Middle frontal gyrus (tissue), 1 donor: ENCODE results near the gene C4orf50.
"Not testable (repeated sequence)": the region's sequence is repeated elsewhere in the genome, so short reads cannot be mapped to it uniquely, and the experiment has no call there.

Experiments
- DNase-seq: peaks from one replicate; pipeline ENCODE4 v3.0.0-alpha.2; 2015; ENCODE audit warnings: low spot score; ENCODE audit errors: extremely low spot score

Gene C4orf50

DNA sequence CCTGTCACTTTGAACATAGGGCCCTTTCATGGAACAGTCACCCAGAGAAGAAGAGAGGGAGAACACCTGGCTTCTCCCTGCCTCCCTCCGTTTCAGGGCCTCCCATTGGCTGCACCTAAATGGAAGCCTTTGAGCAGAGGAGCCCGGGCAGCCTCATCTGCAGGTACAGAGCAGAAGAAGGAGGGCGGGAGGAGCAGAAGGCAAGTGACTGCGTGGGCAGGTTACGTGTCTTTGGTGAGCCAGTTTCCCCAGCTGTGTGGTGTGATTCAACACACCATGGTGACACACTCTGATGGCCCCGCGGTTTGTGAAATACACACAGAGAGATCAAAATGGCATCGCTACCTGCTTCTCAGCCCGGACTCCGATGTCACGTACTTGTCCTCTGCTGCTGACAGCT, 431 bp downstream of the C4orf50 start:
- DNase-seq: no peak

DNA sequence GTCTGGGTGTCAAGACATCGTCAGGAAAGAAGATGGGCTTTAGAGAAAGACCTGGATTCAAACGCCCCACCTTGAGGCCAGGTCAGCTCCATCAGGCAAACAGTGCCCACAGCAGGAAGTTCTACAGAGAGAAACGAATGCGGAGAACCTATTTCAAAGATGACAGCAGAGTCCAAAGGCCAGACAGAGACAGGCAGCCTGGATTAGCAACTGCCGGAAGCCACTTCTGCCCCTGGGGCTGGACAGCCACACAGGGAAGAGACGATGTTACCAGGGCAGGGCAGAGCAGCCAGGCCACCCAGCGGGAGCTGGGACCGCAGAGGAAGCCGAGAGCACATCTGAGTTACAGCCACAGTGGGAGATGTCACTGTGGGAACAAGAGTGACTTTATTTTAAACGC, 1.2 kb downstream of the C4orf50 start:
- DNase-seq: no peak

DNA sequence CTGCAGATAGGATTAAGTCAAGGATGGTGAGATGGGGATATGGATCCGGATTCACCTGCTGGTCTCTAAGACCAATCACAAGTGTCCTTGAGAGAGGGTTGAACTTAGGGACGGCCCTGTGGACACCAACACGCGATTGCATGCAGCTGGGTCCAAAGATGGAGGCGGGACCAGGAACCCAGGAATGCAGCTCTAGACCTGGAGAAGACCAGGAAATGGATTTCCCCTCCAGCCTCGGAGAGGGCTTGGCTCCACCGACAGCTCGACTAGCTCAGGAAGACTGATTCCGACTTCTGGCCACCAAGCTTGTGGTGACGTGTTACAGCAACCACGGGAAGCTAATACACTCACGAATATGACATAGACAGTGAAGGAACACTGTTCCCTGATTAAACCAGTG, 4.7 kb downstream of the C4orf50 start:
- DNase-seq: no peak

DNA sequence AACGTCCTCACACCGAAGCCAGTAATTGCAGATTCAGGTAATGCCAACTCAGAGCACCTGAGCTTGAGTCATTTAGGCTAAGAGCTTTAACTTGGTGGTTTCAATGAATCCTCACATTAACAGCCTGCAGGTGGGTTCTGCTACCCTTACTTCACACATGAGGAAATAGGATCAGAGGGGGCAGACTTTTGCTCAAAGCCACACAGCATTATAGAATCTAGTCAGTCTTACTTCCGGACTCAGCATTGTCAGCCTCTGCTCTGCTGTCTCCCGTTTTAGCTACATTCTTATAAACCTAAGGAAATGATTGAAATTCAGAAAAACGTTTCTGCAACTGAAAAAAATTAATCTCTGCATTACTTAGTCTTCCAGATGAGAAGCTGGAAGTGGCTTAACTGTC, 6.0 kb downstream of the C4orf50 start:
- no peak for DNase-seq

DNA sequence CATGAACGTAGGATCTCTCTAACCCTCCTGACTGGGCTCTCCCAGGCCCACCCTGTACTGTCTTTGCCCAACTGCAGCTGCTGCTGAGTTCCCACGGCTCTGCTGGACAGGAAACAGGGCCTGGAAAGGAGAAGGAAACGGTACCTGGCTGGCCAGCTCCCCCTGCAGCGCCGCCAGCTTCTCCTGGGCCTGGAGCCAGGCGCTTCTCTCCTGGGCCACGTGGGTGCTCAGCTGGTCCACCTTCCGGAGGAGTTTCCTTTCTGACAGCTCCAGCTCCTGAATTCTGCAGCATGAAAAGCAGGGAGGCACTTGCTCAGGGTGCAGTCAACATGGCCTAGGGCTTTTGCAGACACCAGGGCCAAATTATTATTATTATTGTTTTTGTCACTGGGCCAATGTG, 6.5 kb downstream of the C4orf50 start:
- DNase-seq: no peak

DNA sequence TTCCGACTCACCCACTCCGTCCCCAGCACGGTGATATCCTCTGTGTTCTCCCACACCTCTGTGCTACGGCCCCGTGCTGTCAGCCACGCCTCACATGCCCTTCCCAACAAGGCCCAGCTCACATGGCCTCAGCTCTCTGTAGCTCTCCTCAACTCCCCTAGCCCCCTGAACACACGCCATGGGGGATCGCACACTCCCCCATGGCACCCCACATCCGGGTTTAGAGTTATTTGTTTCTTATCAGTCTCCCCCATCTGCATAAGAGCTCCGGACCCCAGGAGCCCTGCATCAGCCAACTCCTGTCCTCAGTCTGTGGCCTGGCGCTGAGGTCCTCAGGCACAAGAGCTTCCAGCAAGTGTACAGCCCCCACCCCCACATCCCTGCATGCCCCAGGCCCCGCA, 7.0 kb downstream of the C4orf50 start:
- DNase-seq: no peak

DNA sequence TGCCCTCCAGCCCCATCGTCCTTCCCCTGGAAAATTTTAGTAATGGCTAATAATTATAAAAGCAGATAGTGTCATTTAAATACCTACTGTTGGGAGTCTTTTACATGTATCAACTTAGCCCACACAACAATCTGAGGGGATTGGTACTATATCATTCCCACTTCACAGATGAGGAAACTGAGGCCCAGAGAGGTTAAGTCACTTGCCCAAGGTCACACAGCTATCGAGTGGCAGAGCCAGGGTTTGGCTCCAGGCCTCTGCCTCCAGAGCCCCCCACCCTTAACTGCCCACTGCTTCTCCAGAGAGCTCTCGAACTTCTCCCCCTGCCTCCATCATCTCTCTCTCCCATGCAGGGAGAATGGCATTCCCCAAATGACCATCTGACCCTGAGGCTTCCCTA, 7.4 kb downstream of the C4orf50 start:
- DNase-seq: no peak

DNA sequence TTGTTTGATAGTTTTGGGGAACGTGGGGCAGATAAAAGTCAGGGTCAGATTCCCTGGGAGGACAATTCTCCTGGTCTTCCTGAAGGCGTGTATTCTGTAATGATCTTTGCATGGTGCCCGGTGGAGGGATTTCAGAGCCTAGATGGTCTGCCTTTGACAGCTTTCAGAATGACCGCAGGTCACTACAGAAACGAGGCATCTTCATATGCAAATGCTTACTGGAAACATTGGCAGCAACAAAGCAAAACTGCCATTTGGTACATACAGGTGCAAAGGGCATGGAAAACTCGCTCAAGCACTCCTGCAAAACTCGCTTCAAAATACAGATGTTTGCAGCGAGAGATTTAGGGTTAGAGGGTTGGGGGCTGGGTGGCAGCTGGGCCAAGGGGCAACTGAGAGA, 8.8 kb downstream of the C4orf50 start:
- no peak for DNase-seq

DNA sequence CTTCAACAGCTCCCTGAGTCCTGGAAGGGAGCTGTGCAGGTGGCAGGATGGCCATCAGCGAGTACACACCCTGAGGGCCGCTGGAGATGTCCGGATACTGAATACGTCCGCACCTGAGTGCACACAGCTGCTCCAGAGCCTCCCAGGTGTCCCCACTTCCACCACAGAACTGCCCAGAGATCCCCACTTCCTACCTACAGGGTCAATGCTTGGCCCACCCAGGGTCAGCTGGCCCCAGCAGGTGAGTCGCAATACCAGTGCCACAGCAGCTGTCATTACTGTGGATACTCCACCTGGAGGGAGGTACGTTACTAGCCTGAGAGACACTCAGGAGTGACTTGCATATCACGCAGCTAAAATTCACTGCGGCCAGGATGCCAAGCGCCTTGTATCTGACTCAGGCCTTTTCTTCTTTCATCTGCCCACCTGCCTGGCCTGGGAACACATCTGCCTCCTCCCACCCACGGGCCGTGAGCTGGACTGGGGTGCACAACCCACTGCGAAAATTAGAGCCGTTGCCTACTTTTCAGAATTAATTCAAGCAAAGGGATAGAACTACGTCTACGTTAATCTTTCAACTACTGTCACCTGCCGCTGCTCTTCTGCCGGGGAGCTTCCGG, 9.4 kb downstream of the C4orf50 start:
- no peak for DNase-seq

DNA sequence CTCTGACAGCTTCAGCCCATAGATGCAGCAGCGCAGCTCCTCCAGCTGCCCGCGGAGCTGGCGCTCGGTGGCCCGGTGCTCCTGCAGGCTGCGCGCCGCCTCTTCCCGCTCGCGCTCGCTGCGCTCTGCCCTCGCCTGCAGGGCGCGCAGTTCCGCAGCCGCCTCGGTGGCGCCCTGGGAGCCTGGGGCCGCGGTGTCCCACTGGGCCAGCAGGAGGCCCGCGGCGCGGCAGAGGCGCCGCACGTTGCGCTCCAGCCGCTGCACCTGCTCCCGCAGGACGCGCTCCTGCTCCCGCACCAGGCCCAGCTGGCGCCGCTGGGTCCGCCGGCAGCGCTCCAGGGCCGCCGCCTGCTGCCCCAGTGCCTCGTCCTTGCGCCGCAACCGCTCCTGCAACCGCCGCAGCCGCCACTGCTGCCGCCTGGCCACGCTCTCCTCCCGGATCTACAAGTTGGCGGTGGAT, 10.1 kb downstream of the C4orf50 start:
- DNase-seq: no peak

DNA sequence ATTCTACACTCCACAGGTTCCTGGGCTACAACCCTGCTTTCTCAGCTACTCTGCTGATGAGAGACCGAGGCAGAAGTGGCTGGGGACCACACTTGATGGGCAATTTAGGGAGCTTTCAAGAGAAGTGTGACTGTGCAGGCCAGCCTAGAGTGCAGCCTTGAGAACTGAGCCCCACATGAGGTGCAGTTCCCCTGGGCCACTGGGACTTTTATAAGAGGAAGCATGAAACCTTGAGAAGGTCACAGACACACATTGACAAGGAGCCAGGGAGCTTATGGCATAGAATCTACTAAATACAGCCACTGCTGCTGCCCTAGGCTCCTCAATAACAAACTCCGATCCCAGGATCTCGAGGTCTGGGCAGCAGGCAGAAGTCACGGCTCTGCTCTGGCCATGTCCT, 13.1 kb downstream of the C4orf50 start:
- DNase-seq: no peak

DNA sequence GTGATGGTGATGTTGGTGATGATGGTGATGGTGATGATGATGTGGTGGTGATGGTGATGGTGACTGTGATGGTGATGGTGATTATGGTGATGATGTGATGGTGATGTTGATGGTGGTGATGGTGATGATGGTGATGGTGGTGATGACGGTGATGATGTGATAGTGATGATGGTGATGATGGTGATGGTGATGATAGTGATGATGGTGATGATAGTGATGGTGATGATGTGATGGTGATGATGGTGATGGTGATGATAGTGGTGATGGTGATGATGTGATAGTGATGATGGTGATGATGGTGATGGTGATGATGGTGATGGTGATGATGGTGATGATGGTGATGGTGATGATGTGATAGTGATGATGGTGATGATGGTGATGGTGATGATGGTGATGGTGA, 14.7 kb downstream of the C4orf50 start:
- not testable (repeated sequence) for DNase-seq

DNA sequence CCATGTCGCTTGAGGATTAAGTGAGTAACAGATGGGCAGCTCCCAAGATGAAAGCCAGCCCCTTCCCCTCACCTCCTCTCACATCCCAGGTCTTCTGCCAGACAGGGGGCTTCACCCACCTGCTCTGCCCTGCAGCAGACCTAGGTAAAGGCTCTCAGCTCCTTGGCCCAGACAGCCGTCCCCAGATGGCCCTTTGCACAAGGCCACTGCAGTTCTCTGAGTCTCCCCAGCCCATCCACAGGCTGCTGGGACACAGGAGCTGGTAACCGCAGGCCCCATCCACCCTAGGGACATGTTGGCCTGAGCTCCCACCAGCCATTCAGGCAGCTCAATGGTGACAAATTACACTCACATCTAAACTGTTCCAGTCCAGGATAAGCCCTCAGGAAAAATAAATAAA, 15.3 kb downstream of the C4orf50 start:
- no peak for DNase-seq

DNA sequence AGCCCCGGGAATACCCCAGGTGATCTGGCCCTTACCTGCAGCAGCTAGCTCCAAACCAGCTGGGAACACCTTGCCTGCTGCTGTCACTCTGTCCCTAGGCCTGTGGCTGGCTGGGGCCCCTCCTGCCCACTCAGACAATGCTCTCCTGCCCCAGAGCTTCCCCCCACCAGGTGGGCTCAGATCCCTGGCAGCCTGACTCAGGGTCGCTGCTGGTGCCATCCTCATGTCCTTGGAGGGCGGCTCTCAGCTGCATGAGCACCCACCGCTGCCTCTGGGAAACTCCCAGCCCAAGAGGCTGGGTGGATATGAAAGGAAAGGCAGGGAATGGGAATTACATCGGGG, 15.8 kb downstream of the C4orf50 start:
- DNase-seq: no peak

DNA sequence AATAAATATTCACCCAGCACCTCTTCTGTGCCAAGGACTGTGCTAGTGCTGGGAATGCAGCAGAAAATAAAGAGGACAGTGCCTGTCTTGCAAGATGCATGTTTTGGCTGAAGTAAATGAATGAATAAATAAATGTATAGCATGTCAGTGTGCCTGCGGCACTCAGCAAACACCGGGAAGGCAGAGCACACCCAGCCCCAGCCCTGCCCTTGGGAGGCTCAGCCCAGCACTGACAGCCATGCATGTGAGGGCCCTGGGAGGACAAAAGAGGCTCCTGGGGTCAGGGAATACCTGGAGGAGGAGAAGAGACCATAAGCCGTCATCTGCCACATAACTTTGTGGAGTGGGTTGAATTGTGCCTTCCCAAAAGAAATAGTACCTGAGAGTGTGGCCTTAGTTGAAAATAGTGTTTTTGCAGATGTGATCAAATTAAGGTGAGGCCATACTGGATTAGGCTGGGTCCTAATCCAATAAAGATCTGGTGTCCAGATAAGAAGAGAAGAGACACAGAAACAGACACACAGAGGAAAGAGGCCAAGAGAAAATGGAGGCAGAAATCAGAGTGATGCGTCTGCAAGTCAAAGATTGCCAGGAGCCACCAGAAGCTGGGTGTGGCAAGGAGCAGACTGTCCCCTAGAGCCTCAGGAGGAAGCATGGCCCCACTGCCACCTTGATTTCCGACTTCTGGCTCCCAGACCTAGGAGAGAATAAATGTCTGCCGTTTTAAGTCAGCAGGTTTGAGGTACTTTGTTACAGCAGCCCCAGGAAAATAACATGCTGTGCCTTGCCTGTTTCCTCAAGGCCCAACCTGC, 16.3 kb downstream of the C4orf50 start:
- no peak for DNase-seq

DNA sequence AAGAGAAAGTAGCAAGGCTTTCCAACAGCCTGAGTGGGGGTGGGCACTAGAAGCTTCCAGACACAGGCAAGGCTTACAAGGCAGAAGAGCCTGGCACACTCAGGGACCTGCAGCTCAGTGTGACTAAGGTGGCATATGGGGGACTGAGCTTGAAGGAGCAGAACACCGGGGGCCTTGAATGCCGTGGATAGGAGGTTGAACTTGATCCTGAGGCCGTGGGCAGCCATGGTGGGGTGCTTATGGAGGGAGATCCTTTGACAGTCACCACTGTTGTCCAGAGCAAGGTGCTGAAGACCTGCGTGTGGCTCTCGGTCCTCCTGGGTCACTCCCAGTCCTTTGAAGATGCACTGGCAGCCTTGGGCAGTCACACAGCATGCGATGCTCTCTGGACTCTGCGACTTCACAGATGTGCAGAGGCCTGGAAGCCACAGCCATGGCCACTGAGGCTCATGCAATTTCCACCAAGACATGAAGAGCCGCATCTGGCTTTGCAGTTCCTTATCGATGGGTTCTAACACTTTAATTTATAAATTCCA, 18.3 kb downstream of the C4orf50 start:
- DNase-seq: no peak

DNA sequence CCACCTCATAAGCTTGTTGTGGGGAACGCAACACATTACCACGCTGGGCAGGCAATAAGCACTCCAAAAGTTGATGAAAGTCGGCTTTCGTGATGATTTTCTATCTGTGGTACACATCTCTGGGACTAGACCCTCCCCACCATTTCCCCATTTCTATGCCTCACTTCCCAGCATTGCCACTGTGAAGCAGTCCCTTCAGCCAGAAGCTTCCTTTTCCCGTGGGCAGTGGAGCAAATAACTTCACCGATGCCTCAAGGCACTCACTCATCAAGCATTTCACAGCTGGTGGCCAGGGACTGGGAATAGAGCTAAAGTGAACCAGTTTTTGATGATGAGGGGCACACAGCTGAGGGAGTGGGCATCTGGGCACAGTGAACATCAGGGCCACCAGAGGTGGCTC, 18.9 kb downstream of the C4orf50 start:
- DNase-seq: no peak

DNA sequence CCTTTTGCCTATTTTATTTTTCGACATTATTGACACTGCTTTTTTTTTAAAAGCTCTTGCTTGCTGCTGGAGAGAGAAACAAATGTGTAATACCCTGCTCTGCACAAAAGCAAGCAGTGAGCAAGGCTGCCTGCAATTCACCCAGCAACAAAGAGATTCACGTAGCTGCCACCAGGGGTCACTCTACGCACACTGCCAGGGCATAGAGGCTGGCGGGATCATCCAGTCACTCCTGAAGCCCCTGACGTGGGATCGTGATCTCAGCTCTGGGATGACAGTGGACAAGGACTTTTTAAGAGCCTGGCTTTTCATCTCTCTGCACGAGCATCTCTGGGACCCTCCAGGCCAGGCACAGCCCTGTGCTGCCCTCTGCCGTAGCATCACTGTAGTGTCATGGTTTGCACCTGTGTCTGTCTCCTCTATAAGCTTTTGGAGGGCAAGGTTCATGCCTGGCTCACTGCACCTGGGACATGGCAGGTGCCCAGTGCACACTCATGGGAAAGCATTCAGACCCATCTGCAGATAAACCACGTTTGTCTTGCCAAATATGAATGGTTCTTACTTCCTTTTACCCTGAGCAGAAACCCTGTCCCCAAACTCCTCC, 19.8 kb downstream of the C4orf50 start:
- DNase-seq: peak; percentile 40

DNA sequence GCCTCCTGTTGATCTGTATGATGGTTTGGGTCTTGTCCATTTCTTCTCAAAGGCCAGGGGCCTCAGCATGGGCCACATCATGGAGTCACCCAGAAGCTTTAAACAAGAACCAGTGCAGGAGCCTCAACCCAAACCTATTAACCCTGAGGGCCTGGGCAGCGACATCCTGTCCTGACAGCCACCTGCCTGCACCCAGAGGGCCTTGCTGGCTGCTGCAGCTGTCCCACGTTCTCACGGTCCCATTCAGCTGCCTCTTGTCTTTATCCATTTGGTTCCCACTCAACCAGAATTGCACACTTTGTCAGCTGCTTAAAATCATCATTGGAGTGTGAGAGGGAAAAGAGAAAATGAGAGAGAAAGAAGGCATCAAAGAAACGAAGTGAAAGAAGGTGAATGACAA, 21.6 kb downstream of the C4orf50 start:
- DNase-seq: no peak

DNA sequence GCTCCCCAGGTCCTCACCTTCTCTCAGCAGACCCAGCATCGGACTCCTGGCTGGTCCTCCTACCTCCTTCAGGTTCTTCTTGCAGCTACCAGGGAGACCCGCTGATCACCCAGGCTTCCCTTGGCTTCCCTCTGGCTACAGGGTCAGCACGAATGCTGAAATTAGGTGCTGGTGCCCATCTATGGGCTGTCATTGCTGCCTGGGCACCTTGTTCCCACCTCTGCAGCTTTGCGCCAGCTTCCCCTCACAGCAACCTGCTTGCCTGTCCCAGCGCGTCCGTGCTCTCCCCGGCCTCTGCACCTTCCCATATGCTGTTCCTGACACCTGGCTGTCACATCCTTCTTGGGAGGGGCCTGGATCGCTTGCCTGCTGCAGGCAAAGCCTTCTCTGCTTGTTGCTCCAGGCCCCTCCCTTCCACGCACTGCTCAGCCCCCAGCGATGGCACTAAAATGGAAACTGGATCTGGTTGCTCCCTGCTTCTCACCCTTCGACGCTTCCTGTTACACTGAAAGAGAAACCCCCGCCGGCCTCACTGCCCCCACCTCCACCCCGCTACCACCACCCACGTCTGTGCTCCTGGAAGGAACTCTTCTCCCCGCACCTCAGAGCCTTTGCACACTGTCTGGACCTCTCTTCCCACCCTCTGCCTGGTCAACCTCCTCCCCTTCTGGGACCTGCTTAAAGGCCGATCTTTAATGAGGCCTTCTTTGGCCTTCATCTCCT, 22.2 kb downstream of the C4orf50 start:
- DNase-seq: no peak

DNA sequence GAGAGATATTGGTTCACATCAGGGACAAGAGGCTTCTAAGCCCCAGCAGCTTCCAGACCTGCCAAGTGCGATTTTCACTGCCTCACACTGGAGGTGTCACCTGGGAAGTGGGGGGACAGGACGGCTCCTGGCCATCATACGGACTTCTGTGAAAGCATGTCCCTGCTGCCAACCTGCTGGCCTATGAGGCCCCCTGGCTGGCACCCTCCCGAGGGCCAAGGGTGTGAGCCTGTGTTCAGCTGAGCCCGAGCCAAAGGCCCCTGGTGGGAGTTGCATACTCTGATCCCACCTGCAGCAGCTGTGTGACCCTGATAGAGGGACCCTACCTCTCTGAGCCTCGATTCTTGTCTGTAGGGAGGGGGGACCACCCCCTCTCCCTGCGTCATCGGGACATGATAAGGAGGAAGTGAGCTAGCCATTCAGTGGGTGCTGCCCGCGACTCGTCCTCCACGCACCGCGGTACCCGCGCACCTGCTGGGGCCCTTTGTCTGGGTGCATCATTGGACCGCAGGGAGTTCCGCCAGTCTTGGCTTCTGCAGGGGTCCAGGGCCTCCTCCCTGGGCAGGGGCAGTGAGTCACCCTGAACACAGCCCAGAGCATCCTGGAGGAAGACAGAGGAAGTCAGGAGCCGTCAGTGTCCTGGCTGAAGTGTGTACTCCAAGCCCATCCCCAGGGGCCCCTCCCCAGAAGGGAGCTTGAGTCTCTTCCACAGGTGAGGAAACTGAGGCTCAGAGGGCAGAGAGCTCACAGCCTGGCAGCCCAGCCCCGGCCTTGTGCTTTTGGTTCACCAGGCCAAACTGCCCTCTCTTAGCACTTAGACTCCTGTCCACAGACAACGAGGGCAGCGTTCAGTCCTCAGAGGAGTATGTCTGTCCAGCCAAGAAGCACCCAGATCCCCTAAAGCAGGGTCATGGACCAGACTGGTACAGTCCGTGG, 24.1 kb downstream of the C4orf50 start:
- no peak for DNase-seq
